Measurements from ENCODE around the gene NPY4R.
"Not testable (repeated sequence)": the region's sequence is repeated elsewhere in the genome, so short reads cannot be mapped to it uniquely, and the experiment has no call there.

DNA sequence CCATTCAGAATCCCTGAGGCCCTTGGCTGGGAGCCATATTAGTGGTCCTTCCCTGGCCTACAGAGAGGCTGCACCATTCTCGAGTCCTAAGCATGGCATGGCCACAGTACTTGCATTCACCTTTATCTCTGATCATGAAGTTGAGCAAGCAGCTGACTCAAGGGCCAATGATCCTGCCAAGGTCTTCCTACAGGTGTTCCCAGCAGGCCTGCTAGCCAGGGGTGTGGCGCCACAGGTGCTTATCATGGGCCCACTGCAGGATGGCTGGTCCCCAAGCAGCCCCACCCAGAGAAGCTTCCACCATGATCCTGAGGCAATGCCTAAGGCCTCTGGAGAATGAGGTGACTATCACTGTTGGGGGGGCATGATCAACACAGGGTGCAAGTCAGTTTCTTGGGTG, 42.2 kb downstream of the NPY4R start:
- TF ChIP-seq, protein P1, sequence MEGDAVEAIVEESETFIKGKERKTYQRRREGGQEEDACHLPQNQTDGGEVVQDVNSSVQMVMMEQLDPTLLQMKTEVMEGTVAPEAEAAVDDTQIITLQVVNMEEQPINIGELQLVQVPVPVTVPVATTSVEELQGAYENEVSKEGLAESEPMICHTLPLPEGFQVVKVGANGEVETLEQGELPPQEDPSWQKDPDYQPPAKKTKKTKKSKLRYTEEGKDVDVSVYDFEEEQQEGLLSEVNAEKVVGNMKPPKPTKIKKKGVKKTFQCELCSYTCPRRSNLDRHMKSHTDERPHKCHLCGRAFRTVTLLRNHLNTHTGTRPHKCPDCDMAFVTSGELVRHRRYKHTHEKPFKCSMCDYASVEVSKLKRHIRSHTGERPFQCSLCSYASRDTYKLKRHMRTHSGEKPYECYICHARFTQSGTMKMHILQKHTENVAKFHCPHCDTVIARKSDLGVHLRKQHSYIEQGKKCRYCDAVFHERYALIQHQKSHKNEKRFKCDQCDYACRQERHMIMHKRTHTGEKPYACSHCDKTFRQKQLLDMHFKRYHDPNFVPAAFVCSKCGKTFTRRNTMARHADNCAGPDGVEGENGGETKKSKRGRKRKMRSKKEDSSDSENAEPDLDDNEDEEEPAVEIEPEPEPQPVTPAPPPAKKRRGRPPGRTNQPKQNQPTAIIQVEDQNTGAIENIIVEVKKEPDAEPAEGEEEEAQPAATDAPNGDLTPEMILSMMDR (IDR thresholded peaks at IDR 0.05; ENCODE audit: insufficient read depth, low read depth, low read length): not testable (repeated sequence)
- not testable (repeated sequence) for TF ChIP-seq EZH2 (IDR thresholded peaks at IDR 0.05; ENCODE audit: insufficient read depth, low read length)

All from astrocyte (in vitro differentiated cells and primary cell).